Mammary epithelial cell (primary cell): ENCODE measurements around the gene ATG2B.

ENCODE experiments used
- EZH2 ChIP-seq: IDR thresholded peaks from 2 replicates; pipeline ENCODE4 v1.6.1; 2012; ENCODE audit warnings: low read length, inconsistent platforms, borderline replicate concordance
- TF ChIP-seq, protein P1 (sequence below), 2 donors: IDR thresholded peaks in 1 of 2; conservative IDR thresholded peaks in 1 of 2; 2 replicates each; pipeline ENCODE4 v1.5.1; 2011 to 2012; ENCODE audit warnings: inconsistent platforms in 2 of 2, low read length in 2 of 2, mild to moderate bottlenecking in 2 of 2, control low read depth in 1 of 2, low read depth in 1 of 2; ENCODE audit not compliant: insufficient read depth in 1 of 2; ENCODE audit errors: extremely low read depth in 1 of 2

DNA sequence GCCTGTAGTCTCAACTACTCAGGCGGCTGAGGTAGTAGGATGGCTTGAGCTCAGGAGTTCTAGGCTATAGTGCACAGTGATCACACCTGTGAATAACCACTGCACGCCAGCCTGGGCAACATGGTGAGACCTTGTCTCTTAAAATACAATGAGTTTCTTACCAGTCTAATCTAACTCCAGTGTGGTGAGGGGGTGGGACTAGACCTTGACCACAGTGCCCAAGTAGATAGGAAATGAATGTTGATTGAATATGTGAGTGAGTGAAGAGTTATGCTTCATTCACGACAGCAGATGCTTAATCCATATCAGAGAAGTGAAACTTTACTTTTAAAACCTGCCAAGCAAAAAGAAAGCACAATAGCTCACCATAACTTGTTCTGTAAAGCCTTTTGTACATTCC, 17.6 kb upstream of the ATG2B start:
- no peak for TF ChIP-seq EZH2
- TF ChIP-seq, protein P1, sequence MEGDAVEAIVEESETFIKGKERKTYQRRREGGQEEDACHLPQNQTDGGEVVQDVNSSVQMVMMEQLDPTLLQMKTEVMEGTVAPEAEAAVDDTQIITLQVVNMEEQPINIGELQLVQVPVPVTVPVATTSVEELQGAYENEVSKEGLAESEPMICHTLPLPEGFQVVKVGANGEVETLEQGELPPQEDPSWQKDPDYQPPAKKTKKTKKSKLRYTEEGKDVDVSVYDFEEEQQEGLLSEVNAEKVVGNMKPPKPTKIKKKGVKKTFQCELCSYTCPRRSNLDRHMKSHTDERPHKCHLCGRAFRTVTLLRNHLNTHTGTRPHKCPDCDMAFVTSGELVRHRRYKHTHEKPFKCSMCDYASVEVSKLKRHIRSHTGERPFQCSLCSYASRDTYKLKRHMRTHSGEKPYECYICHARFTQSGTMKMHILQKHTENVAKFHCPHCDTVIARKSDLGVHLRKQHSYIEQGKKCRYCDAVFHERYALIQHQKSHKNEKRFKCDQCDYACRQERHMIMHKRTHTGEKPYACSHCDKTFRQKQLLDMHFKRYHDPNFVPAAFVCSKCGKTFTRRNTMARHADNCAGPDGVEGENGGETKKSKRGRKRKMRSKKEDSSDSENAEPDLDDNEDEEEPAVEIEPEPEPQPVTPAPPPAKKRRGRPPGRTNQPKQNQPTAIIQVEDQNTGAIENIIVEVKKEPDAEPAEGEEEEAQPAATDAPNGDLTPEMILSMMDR (conservative IDR thresholded peaks at IDR 0.05 in 1 of 2, IDR thresholded peaks at IDR 0.05 in 1 of 2; ENCODE audit: extremely low read depth in 1 of 2, insufficient read depth in 1 of 2, low read depth in 1 of 2, low read length in 2 of 2): no peak
